Endothelial cell of umbilical vein (primary cell): ENCODE data around the gene S1PR4. TPM values are rescaled to one million over a fixed set of nuclear protein-coding genes. Genes with fewer than 3 reads are reported as not detected.

Experiments used
- BruUV-seq: library from RNA; stranded (reverse); fragments of 400-500 nt; replicated peaks from 2 replicates; lab custom pipeline; 2021; lab: Mats Ljungman, UMichigan
- CTCF ChIA-PET: fragments of 300-600, 350-600 bp; sonication (Branson Sonifier 250); formaldehyde crosslinking; loops from one replicate; lab custom pipeline; 2021; ENCODE audit warnings: antibody characterized with exemption, inconsistent platforms; lab: Charles Lee
- POLR2A ChIA-PET: fragments of 300-600, 350-600 bp; sonication (Branson Sonifier 250); formaldehyde crosslinking; loops from one replicate; lab custom pipeline; 2021; ENCODE audit warnings: antibody characterized with exemption, inconsistent platforms; lab: Charles Lee
- DNase-seq: peaks from one replicate; pipeline ENCODE4 v3.0.0-alpha.2; 2011; ENCODE audit warnings: low read depth, low spot score
- FAIRE-seq: peaks from 2 replicates; lab custom pipeline; 2011; peaks lifted over from hg19 to GRCh38; lab: Jason Lieb, UNC
- H2AFZ ChIP-seq: 2 replicates; pipeline ENCODE4 v1.6.0; 2012; ENCODE audit warnings: low read depth, low read length, control low read depth, inconsistent platforms
- H3K27ac ChIP-seq: 2 replicates; pipeline ENCODE4 v1.5.1; 2011; ENCODE audit warnings: low read depth, mild to moderate bottlenecking, control low read depth, low read length, moderate library complexity; ENCODE audit not compliant: insufficient read depth
- H3K27me3 ChIP-seq, 2 experiments: 2 replicates each; pipeline versions ENCODE4 v1.6.0 to v1.6.1; 2011; ENCODE audit warnings: low read length in 2 of 2, mixed read lengths in 1 of 2; ENCODE audit not compliant: control insufficient read depth in 2 of 2, insufficient read depth in 2 of 2
- H3K36me3 ChIP-seq, 2 experiments: 2 replicates in 1 of 2; 3 replicates in 1 of 2; pipeline ENCODE4 v1.5.1; 2011; ENCODE audit warnings: low read length in 2 of 2, mild to moderate bottlenecking in 1 of 2, moderate library complexity in 1 of 2; ENCODE audit not compliant: control insufficient read depth in 2 of 2, insufficient read depth in 2 of 2; ENCODE audit errors: extremely low read depth in 1 of 2
- H3K4me1 ChIP-seq: 3 replicates; pipeline ENCODE4 v1.5.1; 2011; ENCODE audit warnings: mild to moderate bottlenecking, low read length; ENCODE audit not compliant: control insufficient read depth, insufficient read depth; ENCODE audit errors: extremely low read depth
- H3K4me2 ChIP-seq: 2 replicates; pipeline ENCODE4 v1.6.1; 2011; ENCODE audit warnings: low read length, control low read depth, mixed read lengths; ENCODE audit not compliant: insufficient read depth
- H3K4me3 ChIP-seq, 3 experiments: fragments of 200-600 bp in 1 of 3; sonication (generic), shearing (Covaris generic) in 1 of 3; replicated peaks in 1 of 3; 2 replicates each; pipeline ENCODE4 v1.5.1; 2011 to 2016; ENCODE audit warnings: control low read depth in 3 of 3, low read length in 3 of 3, mild to moderate bottlenecking in 2 of 3, inconsistent platforms in 1 of 3, low read depth in 1 of 3, moderate library complexity in 1 of 3; ENCODE audit not compliant: insufficient read depth in 1 of 3
- H3K79me2 ChIP-seq: 2 replicates; pipeline ENCODE4 v1.6.0; 2012; ENCODE audit warnings: low read length, inconsistent platforms; ENCODE audit not compliant: control insufficient read depth, insufficient read depth
- H3K9ac ChIP-seq: replicated peaks from 2 replicates; pipeline ENCODE3; 2011; ENCODE audit warnings: low read length, control low read depth; ENCODE audit not compliant: insufficient read depth; ENCODE audit errors: extremely low read depth
- H3K9me1 ChIP-seq: replicated peaks from 3 replicates; pipeline ENCODE4 v1.6.0; 2011; ENCODE audit warnings: mild to moderate bottlenecking, low read length; ENCODE audit not compliant: control insufficient read depth, insufficient read depth; ENCODE audit errors: extremely low read depth
- H3K9me3 ChIP-seq: replicated peaks from 2 replicates; pipeline ENCODE4 v1.5.1; 2012; ENCODE audit warnings: low read length, inconsistent platforms; ENCODE audit not compliant: control insufficient read depth, insufficient read depth
- H4K20me1 ChIP-seq: replicated peaks from 2 replicates; pipeline ENCODE3; 2011; ENCODE audit warnings: mild to moderate bottlenecking, low read length; ENCODE audit not compliant: control insufficient read depth, insufficient read depth; ENCODE audit errors: extremely low read depth
- EZH2 ChIP-seq: IDR thresholded peaks from 2 replicates; pipeline ENCODE4 v1.6.1; 2012; ENCODE audit warnings: borderline replicate concordance, low read depth, mild to moderate bottlenecking, moderate library complexity, low read length, inconsistent platforms; ENCODE audit not compliant: severe bottlenecking
- FOS ChIP-seq: IDR thresholded peaks from 2 replicates; pipeline ENCODE4 v1.6.1; 2011; ENCODE audit warnings: mild to moderate bottlenecking, low read length, moderate library complexity, borderline replicate concordance; ENCODE audit not compliant: insufficient read depth
- GATA2 ChIP-seq: IDR thresholded peaks from 2 replicates; pipeline ENCODE4 v1.7.0; 2011; ENCODE audit warnings: low read depth, mild to moderate bottlenecking, moderate library complexity, mixed read lengths, low read length; ENCODE audit not compliant: insufficient read length, insufficient read depth
- JUN ChIP-seq: IDR thresholded peaks from 2 replicates; pipeline ENCODE4 v1.6.1; 2011; ENCODE audit warnings: borderline replicate concordance, low read depth; ENCODE audit not compliant: insufficient read length, insufficient read depth
- MYC ChIP-seq: IDR thresholded peaks from one replicate; pipeline ENCODE4 v1.6.1; 2011; ENCODE audit warnings: mild to moderate bottlenecking, low read depth, low read length
- POLR2A ChIP-seq: IDR thresholded peaks from 2 replicates; pipeline ENCODE4 v1.6.1; 2012; ENCODE audit warnings: low read depth, mild to moderate bottlenecking, control low read depth, low read length
- POLR2AphosphoS5 ChIP-seq: IDR thresholded peaks from 2 replicates; pipeline ENCODE4 v1.6.1; 2012; ENCODE audit warnings: low read depth, mild to moderate bottlenecking, control low read depth, low read length, moderate library complexity; ENCODE audit not compliant: insufficient read depth
- dilution Hi-C: fragments of 300-500 bp; cut with MboI; formaldehyde crosslinking; loops from one replicate; pipeline ENCODE4 v1.15.0; 2019; ENCODE audit warnings: low sequenced_read_pairs; ENCODE audit not compliant: extremely low pct_ligation_motif_present
- intact Hi-C: fragments of 100-400 bp; cut with micrococcal nuclease; formaldehyde crosslinking; loops from one replicate; pipeline ENCODE4 v1.10.0; 2022
- polyA plus RNA-seq, 4 experiments: library from polyadenylated mRNA; depleted of rRNA in 3 of 4; stranded (reverse) in 3 of 4; unstranded in 1 of 4; fragments of >200 nt; gene quantifications; 2 replicates each; pipeline versions ENCODE4 v1.2.1 to v1.2.3, GENCODE V29; 2011 to 2012; ENCODE audit warnings: missing spikeins in 1 of 4
- total RNA-seq: library from RNA; stranded (reverse); gene quantifications from 2 replicates; pipeline ENCODE4 v1.2.3, GENCODE V29; 2021
- TF ChIP-seq, protein P1 (sequence below): IDR thresholded peaks from 2 replicates; pipeline ENCODE4 v1.6.1; 2011; ENCODE audit not compliant: insufficient read depth, insufficient read length
- TF ChIP-seq, protein P2 (sequence below), 2 donors: IDR thresholded peaks; 1 replicate in 1 of 2; 2 replicates in 1 of 2; pipeline ENCODE4 v1.5.1; 2011; ENCODE audit warnings: low read length in 2 of 2, mild to moderate bottlenecking in 2 of 2, moderate library complexity in 2 of 2, control low read depth in 1 of 2, inconsistent platforms in 1 of 2, low read depth in 1 of 2; ENCODE audit not compliant: insufficient read depth in 1 of 2; ENCODE audit errors: extremely low read depth in 1 of 2

S1PR4 gene
- total and polyA plus RNA-seq, 2 donors (not counting 3 experiments of a cell fraction or from before 2014, with no cell fraction given) = 1.7 to 2.5 TPM

DNA sequence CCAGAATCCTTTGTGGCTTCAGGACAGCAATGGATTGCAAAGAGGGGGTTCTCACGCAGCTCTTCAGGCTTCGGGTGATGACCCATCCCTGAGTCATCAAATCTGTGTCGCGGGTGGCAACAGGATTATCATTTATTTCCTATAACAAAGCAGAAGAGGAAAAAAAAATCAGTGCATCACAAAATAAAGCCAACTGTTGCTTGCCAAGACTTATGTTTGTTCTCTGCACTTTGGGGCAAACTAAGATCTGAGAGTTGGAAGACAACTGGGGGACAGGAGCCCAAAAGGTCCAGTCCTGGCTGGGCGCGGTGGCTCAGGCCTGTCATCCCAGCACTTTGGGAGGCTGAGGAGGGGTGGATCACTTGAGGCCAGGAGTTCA lies 36.3 kb upstream of the S1PR4 start:
- dilution Hi-C loops = no loop called here
- BruUV-seq = TSS peak; percentile 30
- Histone ChIP-seq H3K9me3 (no peaks in the 10 kb centered on the region), H3K27ac (peak overlapping the region; percentile 97), H3K4me1 (peaks cover 23% of the 10 kb centered on the region), H3K9me1 (no peaks in the 10 kb centered on the region), H3K79me2 (no peaks in the 10 kb centered on the region), H4K20me1 (no peaks in the 10 kb centered on the region), H3K4me3 (no peak overlapping the region), H3K9ac (peak overlapping the region; percentile 67), H3K36me3 (no peaks in the 10 kb centered on the region), H3K4me2 (peak overlapping the region; percentile 32), H3K27me3 (no peaks in the 10 kb centered on the region), H2AFZ (peak overlapping the region; percentile 44)
- TF ChIP-seq JUN (peak; percentile 69), GATA2 (peak; percentile 40), POLR2A (no peak), EZH2 (no peak), MYC (no peak), FOS (peak; percentile 94), POLR2AphosphoS5 (no peak)
- TF ChIP-seq, protein P1, sequence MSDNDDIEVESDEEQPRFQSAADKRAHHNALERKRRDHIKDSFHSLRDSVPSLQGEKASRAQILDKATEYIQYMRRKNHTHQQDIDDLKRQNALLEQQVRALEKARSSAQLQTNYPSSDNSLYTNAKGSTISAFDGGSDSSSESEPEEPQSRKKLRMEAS = no peak
- TF ChIP-seq, protein P2, sequence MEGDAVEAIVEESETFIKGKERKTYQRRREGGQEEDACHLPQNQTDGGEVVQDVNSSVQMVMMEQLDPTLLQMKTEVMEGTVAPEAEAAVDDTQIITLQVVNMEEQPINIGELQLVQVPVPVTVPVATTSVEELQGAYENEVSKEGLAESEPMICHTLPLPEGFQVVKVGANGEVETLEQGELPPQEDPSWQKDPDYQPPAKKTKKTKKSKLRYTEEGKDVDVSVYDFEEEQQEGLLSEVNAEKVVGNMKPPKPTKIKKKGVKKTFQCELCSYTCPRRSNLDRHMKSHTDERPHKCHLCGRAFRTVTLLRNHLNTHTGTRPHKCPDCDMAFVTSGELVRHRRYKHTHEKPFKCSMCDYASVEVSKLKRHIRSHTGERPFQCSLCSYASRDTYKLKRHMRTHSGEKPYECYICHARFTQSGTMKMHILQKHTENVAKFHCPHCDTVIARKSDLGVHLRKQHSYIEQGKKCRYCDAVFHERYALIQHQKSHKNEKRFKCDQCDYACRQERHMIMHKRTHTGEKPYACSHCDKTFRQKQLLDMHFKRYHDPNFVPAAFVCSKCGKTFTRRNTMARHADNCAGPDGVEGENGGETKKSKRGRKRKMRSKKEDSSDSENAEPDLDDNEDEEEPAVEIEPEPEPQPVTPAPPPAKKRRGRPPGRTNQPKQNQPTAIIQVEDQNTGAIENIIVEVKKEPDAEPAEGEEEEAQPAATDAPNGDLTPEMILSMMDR (IDR thresholded peaks at IDR 0.05; ENCODE audit: extremely low read depth in 1 of 2, insufficient read depth in 1 of 2, low read depth in 1 of 2, low read length in 2 of 2) = no peak
- DNase-seq (no peak), FAIRE-seq (no peak)
- intact Hi-C loops = loop anchor here (1.0 kb wide), 3 partner anchors 13 to 192 kb away; no protein-coding TSS in a partner anchor
- CTCF ChIA-PET = interaction anchor here (0.9 to 8.4 kb wide), 10 partner anchors 9 to 192 kb away, joined by 3 to 122 read pairs (median 5); no protein-coding TSS in a partner anchor
- POLR2A ChIA-PET = interaction anchor here (0.8 to 1.4 kb wide), 3 partner anchors 13 to 192 kb away, joined by 5 to 11 read pairs (median 6); no protein-coding TSS in a partner anchor
